Retinal pigment epithelial cell (primary cell): ENCODE measurements around the gene CHCHD6.

Experiments used
- DNase-seq: peaks from one replicate; pipeline ENCODE4 v3.0.0-alpha.2; 2010; ENCODE audit warnings: low read depth
- H3K4me3 ChIP-seq: 2 replicates; pipeline ENCODE4 v1.5.1; 2011; ENCODE audit warnings: mild to moderate bottlenecking, low read length, control low read depth, moderate library complexity
- CTCF ChIP-seq: conservative IDR thresholded peaks from 2 replicates; pipeline ENCODE4 v1.5.1; 2011; ENCODE audit warnings: low read depth, low read length, control low read depth, inconsistent platforms

Gene CHCHD6

GRCh38 chr3:126932188-126932931 is 228.3 kb downstream of the CHCHD6 start:
- no peak for DNase-seq
- no peak for TF ChIP-seq CTCF

GRCh38 chr3:126934031-126934531 is 230.0 kb downstream of the CHCHD6 start:
- no peak overlapping the region for H3K4me3 ChIP-seq
- DNase-seq: no peak
- TF ChIP-seq CTCF: no peak

More at GRCh38 chr3:126932188-126932931, 228.3 kb downstream of the CHCHD6 start:
- no peak overlapping the region for H3K4me3 ChIP-seq

- no peak for TF ChIP-seq CTCF
- H3K4me3 ChIP-seq: no peak overlapping the region
- no peak for DNase-seq
Measured at GRCh38 chr3:126934991-126935390, 231.0 kb downstream of the CHCHD6 start.

GRCh38 chr3:126935756-126936509 is 231.9 kb downstream of the CHCHD6 start:
- H3K4me3 ChIP-seq: no peak overlapping the region
- no peak for DNase-seq
- no peak for TF ChIP-seq CTCF

- no peak overlapping the region for H3K4me3 ChIP-seq
- DNase-seq: no peak
- TF ChIP-seq CTCF: no peak
Measured at GRCh38 chr3:126936853-126937425, 232.9 kb downstream of the CHCHD6 start.

- no peak for TF ChIP-seq CTCF
- no peak overlapping the region for H3K4me3 ChIP-seq
- DNase-seq: no peak
Measured at GRCh38 chr3:126937533-126937932, 233.5 kb downstream of the CHCHD6 start.
